GM18499 (cell line): ENCODE results near the gene IL15RA.
"Not testable (repeated sequence)": the region's sequence is repeated elsewhere in the genome, so short reads cannot be mapped to it uniquely, and the experiment has no call there.

ENCODE experiments used
- ATAC-seq: cut with Tn5 transposase; IDR thresholded peaks from one replicate; pipeline ENCODE4 v1.9.1; 2021; ENCODE audit warnings: moderate number of reproducible peaks; ENCODE audit not compliant: insufficient read depth, unreplicated experiment

The IL15RA gene

DNA sequence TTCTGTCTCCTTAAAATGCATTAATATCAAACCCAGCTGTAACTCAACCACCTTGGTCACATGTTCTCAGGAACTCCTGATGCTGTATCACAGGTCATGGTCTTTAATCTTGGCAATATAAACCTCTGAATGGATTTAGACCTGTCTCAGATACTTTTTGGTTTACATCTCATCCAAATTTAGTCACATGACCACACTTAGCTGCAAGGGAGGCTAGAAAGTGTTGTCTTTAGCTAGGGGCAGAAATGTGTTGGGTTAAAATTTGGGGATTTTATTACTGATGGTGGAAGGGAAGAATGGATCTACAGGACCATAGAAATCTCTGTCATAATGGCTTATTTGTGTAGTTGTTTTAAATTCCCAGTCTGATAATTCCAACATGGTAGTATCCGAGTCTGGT is 29.6 kb upstream of the IL15RA start:
- no peak for ATAC-seq

DNA sequence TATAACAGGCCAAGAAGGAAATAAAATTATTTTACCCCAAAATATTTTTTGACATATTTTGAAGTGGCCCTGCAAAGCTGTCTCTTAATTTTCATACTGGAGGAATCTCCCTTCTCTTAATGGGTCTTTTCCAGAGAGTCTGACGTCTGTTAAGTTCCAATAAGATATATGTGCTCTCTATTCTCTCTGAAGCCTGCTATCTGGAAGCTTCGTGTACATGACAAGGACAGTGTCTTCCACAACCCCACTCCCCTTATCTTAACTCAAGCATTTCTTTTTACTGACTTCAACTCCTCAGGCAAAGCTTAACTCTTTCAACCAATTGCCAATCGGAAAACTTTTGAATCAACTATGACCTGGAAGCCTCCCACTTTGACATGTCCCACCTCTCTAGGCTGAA is 29.2 kb upstream of the IL15RA start:
- no peak for ATAC-seq

DNA sequence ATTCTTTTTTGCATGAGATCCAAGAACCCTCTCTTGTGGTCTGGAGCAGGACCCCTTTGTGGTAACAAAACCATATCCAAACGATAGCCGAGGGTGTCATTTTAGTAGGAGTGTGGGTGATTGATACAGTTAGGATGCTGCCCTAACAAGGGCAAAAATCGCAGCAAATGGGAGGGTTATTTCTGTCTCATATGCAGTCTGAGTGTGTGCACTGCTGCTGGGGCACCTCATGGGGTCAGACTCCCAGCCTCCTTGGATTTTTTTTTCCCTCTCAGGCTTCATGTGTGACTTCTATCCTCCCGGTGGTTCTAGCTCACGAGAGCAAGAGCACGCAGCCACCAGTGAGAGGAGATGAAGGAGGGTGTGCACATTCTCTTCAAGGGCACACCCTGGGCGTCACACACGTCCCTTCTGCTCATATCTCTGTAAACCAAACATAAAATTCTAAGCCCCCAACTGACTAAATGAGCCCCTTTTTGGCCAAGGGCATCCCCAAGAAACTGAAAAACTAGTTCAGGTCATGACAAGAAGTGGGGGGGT is 28.6 kb upstream of the IL15RA start:
- ATAC-seq = no peak

DNA sequence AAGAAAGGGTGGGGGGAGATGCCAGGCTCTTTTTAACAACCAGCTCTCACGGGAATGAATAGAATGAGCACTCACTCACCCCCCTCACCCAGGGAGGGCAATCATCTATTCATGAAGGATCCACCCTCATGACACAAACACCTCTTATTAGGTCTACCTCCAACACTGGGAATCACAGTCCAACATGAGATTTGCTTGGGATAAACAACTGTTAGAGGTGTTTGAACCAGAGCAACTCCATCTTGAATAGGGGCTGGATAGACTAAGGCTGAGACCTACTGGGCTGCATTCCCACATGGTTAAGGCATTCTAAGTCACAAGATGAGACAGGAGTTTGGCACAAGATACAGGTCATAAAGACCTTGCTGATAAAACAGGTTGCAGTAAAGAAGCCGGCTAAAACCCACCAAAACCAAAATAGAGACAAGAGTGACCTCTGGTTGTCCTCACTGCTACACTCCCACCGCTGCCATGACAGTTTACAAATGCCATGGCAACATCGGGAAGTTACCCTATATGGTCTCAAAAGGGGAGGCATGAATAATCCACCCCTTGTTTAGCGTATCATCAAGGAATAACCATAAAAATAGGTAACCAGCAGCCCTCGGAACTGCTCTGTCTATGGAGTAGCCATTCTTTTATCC is 27.9 kb upstream of the IL15RA start:
- not testable (repeated sequence) for ATAC-seq

DNA sequence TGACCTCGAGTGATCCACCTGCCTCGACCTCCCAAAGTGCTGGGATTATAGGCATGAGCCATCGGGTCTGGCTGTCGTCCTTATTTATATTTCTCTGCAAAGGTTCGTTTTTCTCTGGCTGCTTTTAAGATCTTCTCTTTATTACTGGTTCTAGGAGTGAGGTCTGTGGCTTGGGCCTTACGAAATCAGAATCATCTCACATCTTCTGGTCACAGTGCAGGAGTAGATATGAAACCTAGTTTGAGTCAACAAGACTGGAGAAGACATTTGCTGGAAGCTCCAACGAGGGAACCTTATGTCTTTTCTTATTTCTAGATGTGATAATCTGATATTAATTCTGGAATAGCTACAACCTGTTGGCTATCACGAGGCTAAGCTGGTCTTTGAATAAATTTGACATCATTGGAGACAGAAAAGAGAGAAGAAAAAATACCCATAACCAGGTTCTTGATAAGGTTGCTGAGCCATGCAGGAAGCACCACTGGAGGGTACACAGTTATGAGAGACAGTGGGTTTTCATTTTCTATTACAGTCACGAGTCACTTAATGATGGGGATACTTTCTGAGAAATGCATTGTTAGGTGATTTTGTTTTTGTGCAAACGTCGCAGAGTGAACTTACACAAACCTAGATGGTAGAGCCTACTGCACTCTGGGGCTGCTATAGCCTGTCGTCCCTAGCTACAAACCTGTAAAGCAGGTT is 25.6 kb upstream of the IL15RA start:
- no peak for ATAC-seq

DNA sequence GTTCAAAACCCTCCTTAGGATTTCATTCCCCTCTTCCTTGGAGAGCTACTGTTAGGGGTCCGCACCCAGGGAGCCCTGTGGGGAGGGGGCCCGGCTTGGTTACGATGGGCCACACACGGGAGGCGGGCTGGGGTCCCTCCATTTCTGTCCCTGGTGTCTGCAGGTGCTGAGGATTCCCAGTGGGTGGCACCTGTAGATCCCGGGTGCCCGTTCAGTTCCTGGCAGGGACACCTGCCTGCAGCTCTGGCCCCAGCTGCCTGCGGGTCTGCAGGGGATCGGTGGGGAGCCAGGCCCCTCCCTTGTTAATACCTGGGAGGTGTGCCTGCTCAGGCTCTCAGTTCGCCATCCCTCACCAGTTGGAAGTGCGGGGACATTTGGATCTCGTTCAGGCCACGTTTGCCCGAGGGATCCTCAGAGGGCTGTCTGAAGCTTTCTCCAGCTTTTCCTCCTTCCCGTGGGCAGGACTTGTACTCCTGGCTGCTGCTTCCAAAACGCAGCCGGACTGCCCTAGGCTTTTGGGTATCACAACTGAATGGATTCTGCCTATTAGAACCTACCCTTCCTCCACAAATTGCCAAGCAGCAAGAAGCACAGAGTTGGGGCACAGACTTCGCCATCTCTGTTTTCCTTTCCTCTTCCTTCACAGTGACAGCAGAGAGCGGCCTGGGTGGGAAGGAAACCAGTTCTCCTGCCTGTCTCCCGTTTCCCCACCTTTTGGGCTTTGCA is 22.3 kb upstream of the IL15RA start:
- ATAC-seq = no peak

DNA sequence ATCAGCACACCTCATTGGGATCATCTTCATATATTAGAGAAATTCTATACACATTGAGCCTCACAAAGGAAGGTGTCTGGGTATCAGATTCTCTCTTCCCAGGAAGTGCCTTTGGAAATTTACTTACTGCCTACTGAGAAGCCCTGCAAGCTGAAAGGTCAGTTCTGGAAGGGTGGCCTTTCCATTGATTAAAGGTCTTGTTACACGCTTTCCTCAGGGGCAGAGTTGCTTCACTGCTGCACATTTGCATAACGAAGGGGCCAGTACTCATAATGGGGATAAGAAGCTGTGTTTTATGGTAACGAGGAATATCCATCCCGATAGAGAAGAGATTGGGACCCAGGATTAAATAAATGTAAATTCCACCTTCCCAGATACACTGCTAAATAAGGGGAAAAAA is 19.4 kb upstream of the IL15RA start:
- no peak for ATAC-seq

DNA sequence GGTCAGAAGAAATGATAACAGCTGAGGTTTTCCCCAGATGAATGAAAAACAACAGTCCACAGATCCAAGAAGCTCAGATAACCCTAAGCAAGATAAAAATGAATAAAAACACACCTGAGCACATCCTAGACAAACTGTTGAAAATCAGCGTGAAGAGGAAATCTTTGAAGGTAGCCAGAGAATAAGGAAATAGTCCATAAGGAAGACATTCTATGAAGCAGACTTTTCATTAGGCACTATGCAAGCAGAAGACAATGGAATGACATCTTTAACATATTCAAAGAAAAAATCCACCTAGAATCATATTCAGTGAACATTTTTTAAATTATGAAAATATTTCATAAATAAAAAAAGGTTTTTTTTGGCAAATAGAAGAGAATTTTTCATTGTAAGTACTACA is 15.1 kb upstream of the IL15RA start:
- ATAC-seq = no peak

DNA sequence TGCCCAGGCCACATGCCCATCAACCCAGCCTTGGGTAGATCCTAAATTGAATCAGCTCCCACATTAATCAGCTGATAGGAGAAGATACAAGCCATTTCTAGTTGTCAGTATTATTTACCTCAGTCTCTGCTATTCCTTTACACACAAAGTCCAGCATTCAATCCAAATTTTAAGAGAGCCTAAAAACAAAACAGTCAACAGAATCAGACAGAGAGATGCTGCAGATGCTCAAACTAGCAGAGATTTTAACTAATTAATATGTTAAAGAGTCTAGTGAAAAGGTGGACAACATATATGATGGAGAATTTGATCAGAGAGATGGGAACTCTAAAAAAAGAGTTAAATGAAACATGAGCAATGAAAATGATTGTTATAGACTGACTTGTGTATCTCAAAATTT is 14.4 kb upstream of the IL15RA start:
- ATAC-seq = no peak

DNA sequence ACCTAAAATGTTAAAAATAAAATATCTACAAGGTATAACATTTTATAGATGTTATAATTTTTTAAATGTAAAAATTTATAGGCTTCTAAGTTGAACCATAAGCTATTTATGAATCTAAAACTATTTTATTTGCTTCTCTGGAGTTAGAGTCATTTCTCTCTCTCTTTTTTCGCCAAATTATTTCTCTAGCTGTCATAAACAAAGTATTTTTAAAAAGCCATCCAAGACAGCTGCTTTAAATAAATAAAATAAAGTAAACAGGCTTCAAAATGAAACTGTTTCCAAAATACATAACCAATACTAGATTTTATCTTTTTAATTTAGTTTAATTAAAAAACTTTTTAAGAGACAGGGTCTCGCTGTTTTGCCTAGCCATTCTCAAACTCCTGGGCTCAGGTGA is 12.4 kb upstream of the IL15RA start:
- ATAC-seq = no peak

DNA sequence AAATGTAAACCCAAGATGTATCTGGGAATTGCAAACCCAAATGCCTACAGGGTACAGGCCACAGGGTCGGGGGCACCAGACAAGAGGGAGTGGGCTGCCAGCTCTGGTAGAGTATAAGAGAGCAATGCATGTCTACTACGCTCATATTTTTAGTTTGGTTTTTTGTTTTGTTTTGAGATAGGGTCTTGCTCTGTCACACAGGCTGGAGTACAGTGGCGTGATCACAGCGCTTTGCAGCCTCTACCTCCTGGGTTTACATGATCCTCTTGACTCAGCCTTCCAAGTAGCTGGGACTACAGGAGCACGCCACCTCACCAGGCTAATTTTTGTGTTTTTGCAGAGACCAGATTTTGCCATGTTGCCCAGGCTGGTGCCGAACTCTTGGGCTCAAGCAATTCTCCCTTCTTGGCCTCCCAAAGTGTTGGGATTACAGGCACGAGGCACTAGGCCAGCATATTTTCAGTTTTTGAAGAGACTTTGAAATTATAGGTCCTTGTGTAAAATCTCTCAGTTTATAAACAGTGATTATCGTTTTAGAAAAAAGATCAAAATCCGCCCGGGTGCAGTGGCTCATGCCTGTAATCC is 11.1 kb upstream of the IL15RA start:
- no peak for ATAC-seq

DNA sequence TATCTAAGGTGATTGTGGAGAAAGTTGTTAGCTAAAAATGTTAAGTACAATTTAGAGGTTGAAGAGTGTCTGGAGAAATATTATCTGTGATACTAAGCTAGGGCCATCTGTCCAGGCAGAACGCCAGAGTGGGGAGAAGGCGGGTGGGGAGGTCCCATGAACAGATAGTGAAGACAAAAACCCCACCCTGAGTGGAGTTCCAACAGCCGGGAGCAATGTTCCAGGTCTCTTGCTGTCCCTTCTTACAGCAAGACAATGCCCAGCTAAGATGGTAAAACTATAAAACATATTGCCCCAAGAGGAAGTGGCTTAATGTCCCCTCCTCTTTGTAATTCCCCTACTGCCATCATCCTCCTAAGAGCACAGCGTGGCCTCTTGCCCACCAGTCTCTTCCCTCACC is 10.4 kb upstream of the IL15RA start:
- ATAC-seq = no peak

DNA sequence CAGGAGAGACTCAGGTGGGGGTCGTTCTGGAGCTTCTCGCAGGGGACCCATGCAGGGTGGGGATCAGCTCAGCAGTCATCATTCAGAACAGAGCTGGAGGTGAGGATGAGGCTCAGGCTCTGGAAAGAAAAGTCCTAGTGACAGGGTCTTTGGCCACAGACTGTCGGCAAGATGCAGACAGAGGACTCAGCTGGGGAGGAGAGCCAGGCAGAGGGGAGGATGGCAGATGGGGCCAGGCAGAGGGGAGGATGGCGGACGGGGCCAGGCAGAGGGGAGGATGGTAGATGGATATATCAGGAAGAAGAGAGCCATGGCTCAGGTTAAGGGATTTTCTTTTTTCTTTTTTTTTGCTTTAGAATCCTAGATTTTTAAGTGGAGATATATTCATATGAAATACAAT is 7.7 kb upstream of the IL15RA start:
- ATAC-seq = no peak

DNA sequence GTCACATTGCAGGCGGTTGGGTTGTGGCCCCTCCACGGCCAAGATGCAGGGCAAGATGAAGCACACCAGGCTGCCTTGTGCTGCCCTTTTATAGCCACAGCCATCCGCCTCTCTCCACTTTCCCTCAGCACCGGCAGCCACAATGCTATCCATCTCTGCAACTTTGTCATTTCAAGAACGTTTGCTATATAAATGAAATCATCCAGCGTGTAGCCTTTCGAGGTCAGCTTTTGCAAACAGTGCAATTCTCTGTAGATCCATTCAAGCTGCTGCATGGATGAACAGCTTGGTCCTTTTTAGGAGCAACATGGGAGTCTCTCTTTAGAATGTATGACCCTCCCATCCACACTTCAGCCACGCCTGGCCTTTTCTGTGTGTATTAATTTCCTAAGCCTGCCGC is 6.4 kb upstream of the IL15RA start:
- no peak for ATAC-seq

DNA sequence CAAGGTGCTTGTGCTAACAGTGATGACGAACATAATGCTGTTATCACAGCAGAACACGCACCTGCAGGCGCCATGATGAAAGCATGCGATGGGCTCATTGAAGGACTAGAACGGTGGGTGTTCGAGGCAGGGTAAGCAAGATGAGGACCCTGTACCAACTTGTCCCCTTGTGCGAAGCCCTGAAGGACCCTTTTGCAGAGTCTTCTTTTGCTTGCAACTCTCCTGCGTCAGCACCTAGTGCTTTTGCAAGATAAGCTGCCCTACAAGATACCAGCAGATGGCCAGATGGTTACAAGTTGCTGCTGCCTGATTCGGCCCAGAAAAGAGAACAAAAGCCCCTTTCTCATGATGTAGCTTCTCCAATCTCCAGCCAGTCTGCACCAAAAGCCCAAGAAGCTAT is 4.2 kb upstream of the IL15RA start:
- no peak for ATAC-seq

DNA sequence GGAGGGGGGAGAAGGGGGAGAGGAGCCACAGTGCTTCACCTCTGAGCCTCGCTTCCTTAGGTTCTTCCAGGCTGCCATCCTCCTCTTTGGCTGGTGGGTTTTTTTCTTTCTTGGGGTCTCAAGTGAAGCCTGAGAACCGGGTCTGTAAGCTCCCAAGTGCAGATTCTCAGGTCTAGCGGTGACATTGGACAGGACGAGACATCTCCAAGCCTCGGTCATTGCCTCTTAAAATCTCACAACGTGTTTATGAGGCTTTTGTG is 817 bp upstream of the IL15RA start:
- no peak for ATAC-seq

DNA sequence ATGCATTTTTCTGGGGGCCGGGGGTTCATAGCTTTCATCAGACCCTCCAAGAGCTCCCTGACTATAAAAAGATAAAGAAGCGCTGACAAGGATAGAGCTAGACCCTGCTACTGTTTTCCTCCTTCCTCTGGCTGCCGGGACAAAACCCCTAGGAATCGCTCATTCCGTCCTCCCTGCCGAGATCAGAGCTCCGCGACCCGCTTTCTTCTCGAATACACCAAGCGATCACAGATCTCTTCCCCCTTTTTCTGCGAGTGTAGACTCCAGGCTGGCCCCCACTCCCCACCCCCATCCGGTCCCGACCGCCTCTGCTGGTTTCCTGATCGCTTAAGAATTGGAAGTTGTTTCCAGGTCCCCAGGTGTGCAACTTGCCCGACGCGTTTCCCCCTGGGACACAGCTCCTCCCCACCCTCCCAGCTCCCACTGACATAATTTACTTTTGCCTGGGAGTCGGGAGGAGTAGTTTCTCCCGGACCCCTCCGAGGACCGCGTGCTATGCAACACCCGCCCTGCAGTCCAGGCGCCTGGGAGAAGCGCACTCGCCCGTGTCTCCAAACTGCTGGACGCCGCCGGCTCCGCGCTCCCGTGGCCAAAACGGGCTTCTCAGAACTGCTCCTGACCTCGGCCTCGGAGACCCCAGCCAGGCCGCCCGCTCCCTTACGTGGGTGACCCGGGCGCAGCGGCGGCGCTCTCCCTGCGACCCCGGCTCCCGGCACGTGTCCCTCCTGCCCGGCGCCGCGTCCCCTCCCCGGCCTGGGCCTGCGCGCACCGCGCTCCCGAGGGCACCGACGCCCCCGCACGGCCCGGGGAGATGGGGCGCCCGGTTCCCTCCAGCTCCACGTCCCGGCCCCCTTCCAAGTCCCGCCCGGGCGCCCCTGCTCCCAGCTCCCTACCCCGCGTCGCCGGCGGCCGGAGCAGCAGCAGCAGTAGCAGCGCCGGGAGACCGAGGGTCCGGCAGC is 552 bp downstream of the IL15RA start:
- ATAC-seq = no peak

DNA sequence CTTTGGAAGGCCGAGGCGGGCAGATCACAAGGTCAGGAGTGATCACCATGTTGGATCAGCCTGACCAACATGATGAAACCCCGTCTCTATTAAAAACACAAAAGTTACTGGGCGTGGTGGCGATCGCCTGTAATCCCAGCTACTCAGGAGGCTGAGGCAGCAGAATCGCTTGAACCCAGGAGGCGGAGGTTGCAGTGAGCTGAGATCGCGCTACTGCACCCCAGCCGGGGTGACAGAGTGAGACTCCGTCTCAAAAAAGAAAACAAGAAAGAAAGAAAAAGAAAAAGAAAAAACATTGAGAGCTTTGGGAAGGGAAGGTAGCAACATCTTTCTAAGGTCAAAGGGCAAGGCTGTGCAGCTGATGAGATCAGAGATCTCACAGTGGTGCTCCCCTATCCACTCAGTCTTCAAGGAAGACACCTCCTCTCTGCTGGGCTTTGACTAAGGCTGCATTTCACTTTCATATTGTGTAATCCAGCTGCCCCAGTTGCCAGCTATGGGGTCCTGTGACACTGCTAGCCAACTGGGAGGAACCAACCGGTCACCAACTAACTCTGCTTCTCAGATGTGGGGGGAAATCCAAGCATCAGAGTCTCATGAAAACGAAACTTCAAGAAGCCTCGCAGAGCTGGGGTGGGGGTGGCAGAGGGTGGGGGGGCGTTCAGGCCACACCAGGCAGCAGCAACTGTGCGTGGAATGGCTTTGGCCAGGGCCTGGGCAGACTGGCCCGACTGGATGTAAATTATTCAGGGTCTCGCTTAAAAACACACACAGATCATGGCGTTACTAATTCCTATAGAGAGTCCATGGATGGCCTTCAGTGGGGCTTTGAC is 1.5 kb downstream of the IL15RA start:
- ATAC-seq = peak; percentile 55

DNA sequence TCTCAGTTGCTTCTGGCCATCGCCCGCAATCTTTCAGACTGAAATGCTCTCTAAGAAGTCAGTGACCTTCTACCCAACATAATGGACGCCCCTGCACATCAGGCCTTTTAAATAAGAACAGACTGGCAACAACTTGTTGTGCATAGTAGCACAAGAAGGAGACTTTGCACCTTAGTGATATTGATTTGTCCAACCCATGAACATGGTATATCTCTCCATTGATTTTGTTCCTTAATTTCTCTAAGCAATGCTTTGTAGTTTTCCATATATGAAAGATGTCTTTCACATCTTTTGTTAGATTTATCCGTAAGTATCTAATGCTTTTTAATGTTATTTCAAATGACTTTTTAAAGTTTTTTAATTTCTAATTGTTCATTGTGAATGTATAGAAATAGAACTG is 4.3 kb downstream of the IL15RA start:
- no peak for ATAC-seq
